CD4-positive, alpha-beta T cell treated with Interleukin-15 for 4 hours (primary cell): ENCODE measurements around the gene PLCXD1.
"Not testable (repeated sequence)": the region's sequence is repeated elsewhere in the genome, so short reads cannot be mapped to it uniquely, and the experiment has no call there.

Experiments
- DNase-seq: peaks from one replicate; pipeline ENCODE4 v3.0.0-alpha.2; 2020; ENCODE audit warnings: low spot score

Gene PLCXD1, protein sequence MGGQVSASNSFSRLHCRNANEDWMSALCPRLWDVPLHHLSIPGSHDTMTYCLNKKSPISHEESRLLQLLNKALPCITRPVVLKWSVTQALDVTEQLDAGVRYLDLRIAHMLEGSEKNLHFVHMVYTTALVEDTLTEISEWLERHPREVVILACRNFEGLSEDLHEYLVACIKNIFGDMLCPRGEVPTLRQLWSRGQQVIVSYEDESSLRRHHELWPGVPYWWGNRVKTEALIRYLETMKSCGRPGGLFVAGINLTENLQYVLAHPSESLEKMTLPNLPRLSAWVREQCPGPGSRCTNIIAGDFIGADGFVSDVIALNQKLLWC

DNA sequence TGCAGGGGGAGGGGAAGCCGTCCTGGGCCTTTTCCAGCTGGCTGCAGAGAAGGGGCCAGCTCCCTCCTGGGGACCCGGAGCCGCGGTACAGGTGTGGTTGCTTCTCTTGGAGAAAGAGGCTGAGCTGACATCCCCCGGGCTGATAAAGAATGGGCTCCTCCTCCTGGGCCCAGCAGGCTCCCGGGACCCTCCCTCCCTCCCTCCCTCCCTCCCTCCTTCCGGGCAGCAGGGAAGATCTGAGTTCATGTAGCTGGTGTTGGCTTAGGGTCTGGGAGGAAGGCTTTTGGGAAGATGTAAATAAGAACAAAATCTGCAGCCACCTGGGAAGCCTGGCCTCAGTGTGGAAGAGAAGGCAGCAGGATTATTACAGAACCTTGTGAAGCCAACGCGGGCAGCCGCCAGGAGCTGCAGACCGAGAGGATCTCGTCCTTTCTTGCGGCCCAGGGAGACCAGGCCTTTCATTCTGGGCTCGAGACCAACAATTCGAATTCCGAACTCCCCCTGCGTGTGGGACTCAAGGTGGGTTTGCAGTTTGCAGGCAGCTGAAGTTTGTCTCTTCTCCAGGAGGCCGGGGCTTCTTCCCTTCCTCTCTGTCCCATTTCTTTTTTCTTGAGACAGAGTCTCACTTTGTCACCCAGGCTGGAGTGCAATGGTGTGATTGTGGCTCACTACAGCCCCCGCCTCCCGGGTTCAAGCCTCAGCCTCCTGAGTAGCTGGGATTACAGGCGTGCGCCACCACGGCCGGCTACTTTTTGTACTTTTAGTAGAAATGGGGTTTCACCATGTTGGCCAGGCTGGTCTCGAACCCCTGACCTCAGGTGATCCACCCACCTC, at the start of gene PLCXD1:
Gene PLCXD1 (plus strand): TSS at position 216 of the 834 bp plus-strand sequence. CDS start 2,807 bp downstream, outside the sequence.
- DNase-seq = no peak

- not testable (repeated sequence) for DNase-seq
Observed at GRCh38 chrX:231637-232277, 49.4 kb upstream of the PLCXD1 start.

DNA sequence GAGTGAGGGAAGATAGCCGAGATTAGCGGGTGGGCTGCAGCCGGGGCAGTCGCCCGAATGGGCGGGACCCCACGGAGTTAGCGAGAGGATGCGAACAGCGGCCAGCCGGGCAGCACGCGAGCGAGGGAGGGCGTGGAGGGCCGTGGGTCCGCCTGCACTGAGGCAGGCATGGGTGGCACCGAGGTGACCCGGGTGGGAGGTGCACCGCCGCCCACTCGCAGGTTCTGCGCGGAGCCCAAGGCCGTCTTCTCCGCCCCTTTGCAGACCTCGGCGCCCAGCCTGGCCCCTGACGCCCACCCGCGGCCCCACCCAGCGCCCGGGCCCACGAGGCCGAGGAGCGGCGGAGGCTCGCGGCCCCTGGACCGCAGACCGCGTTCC, 48.9 kb upstream of the PLCXD1 start:
- not testable (repeated sequence) for DNase-seq

DNA sequence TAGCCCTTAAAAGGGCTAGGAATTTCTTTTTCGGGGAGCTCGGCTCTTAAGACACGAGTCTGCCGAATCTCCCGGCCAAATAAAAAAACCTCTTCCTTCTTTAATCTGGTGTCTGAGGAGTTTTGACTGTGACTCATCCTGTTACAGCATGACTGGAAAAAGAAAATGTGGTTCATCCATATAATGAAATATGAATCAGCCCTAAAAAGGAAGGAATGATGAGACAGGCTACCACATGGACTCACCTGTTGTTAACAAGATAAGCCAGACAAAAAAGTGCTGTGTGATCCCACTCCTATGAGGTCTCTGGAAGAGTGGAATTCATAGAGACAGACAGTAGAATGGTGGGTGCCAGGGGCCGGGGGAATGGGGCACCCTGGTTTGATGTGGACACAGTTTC, 45.0 kb upstream of the PLCXD1 start:
- DNase-seq = not testable (repeated sequence)

- no peak for DNase-seq
Observed at GRCh38 chrX:250965-251364, 30.2 kb upstream of the PLCXD1 start.

DNA sequence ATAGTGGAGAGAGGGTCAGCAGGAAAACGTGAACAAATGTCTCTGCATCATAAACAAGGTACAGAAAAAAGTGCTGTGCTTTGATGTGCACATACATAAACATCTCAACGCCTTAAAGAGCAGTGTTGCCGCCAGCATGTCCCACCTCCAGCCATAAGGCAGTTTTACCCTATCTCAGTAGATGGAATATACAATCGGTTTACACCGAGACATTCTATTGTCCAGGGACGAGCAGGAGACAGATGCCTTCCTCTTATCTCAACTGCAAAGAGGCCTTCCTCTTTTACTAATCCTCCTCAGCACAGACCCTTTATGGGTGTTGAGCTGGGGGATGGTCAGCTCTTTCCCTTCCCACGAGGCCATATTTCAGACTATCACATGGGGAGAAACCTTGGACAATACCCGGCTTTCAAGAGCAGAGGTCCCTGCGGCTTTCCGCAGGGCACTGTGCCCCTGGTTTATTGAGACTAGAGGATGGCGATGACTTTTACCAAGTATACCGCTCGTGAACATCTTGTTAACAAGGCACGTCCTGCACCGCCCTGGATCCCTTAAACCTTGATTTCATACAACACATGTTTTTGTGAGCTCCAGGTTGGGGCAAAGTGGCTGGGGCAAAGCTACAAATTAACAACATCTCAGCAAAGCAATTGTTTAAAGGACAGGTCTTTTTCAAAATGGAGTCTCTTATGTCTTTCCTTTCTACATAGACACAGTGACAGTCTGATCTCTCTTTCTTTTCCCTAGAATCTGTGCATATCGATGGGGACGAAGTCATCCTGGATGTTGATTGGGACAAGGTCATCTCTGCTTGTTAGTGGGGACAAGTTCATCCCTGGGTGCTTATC, 29.6 kb upstream of the PLCXD1 start:
- not testable (repeated sequence) for DNase-seq

DNA sequence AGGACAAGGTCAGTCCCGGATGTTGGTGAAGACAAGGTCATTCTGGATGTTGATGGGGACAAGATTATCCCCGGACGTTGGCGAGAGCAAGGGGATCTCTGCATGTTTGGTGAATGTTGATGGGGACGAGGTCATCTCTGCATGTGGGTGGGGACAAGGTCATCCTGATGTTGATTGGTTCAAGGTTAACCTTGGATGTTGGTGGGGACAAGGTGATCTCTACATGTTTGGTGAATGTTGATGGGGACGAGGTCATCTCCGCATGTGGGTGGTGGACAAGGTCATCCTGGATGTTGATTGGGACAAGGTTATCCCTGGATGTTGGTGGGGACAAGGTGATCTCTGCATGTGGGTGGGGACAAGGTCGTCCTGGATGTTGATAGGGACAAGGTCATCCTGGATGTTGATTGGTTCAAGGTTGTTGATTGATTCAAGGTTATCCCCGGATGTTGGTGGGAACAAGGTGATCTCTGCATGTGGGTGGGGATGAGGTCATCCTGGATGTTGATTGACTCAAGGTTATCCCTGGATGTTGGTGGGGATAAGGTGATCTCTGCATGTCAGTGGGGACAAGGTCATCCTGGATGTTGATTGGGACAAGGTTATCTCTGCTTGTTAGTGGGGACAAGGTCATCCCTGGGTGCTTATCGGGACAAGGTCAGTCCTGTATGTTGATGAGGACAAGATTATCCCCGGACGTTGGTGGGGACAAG, 28.8 kb upstream of the PLCXD1 start:
- no peak for DNase-seq

DNA sequence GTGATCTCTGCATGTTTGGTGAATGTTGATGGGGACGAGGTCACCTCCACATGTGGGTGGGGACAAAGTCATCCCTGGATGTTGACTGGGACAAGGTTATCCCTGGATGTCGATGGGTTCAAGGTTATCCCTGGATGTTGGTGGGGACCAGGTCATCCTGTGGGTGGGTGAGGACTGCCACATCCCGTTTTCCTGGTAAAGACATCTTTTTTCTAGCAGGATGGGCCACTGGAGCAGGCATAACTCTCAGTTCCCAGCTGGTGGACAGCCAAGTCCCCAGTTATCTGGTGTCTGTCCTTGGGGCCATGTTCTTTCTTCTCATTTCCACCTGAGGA, 28.3 kb upstream of the PLCXD1 start:
- no peak for DNase-seq

DNA sequence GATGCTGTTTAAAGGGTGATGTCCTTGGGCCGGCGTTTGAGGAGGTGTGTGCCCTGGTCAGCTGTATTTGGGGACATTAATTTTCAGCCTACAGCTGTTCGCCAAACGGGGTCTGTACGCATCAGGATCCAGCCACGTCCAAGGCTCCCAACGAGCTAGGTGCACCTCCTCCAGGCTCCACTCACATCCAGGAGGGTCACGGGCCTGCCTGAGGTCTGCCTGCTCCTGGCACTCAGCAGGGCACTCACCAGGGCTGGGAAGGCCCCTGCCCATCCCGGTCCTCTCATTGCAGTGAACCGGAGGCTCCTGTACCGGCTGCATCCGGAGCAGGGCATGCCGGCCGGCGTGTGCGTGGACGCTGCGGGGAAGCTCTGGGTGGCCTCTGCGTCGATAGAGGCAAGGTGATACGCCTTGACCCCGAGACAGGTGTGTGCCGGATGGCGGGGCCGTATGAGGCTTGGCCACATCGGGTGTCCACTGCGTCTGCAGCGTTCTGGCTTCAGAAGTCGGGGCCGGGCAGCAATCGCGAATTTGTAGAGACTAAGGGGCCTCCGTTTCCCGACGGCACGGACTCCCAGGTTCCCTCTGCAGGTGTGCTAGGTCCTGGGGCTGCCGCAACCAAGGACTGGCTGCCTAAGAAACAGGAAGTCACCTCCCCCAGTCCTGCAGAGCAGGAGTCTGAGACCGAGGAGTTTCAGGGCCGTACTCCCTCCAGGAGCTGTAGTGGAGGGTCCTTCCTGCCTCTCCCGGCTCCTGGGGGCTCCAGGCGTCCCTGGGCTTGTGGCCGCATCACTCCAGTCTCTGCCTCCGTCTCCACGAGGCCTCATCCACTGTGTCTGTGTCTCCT, 27.5 kb upstream of the PLCXD1 start:
- DNase-seq = no peak

- DNase-seq = no peak
Observed at GRCh38 chrX:254630-255215, 26.5 kb upstream of the PLCXD1 start.

- DNase-seq = no peak
Observed at GRCh38 chrX:255923-256331, 25.3 kb upstream of the PLCXD1 start.

- not testable (repeated sequence) for DNase-seq
Observed at GRCh38 chrX:257054-257453, 24.1 kb upstream of the PLCXD1 start.

- DNase-seq = no peak
Observed at GRCh38 chrX:257681-258289, 23.4 kb upstream of the PLCXD1 start.

DNA sequence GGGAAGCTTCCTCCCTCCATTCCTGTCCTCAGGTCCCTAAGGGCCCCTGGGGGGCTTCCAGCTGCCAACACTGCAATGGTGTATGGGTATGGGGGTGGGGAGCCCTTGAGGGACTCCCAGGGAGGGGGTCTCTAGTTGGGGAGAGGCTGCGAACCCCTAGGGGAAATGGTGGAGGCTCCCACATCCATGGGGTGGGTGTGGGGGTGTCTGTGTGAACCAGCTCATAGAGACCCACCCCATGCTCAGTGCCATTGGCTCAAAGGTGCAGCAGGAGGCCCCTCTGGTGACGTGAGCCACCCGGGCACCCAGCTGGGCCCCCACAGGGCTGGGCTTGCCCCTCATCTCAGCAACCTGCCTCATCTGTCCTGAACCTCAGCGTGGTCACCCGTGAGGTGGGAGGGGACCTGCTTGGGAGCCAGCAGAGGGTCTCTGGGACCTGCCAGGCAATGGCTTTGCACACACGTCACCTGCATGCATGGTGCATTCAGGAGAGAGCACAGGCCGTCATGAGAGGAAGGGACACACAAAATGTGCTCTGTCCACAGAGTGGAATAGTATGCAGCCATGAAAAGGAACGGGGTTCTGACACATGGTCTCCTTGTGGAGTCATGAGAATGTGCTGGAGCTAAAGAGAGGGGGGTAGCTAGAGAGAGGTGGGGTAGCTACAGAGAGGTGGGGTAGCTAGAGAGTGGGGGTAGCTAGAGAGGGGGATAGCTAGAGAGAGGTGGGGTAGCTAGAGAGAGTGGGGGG, 22.7 kb upstream of the PLCXD1 start:
- no peak for DNase-seq

GRCh38 chrX:259692-260355, 21.4 kb upstream of the PLCXD1 start:
- DNase-seq = peak; percentile 20

DNA sequence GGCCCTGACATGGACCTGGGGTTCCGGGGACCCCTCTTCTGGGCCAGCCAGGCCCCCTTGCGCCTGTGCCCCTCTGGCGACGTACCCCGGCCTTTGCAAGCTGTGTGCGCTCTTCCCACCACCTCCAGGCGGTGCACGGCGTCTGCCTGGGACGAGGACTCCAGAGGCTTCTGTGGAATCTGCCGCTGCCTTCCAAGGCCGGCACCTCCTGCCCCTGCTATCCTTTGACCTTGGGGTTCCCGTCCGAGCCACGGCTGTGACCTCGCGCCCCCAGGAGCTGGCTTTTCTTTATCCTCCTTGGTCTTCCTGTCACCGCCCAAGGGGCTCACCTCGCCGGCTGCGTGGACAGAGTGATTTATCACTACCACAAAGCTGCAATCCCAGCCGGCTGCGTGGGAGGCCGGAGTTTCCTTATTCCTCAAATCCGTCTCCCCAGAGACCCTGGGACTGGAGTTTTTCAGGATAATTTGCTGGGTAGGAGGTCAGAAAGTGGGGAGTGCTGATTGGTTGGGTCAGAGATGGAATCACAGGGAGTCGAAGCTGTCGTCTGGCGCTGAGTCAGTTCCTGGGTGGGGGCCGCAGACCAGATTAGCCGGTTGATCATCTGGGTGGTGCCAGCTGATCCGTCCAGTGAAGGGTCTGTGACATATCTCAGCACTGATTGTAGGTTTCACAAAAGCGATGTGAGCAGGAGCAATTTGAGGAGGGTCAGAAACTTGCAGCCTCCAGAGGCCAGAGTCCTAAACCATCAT, 19.8 kb upstream of the PLCXD1 start:
- no peak for DNase-seq

DNA sequence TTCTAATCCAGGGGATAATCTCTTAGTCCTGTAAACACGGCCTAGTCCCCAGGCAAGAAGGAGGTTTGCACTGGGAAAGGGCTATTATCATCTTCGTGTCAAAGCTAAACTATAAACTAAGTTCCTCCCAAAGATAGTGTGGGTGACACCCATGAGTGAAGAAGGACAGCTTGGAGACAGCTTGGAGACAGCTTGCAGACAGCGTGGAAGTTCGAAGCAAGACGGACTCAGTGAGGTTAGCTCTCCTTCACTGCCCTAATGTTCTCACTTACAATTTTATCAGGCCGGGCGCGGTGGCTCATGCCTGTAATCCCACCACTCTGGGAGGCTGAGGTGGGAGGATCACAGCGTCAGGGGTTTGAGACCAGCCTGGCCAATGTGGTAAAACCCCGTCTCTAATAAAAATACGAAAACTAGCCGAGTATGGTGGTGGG, 19.2 kb upstream of the PLCXD1 start:
- DNase-seq = no peak
